ENCODE measurements around the gene GRAMD1B.

- TF ChIP-seq CTCF (IDR thresholded peaks at IDR 0.05), result no peak
- no peak for TF ChIP-seq POLR2A (IDR thresholded peaks at IDR 0.05)
Observed at GRCh38 chr11:123480882-123481281, 50.8 kb downstream of the GRAMD1B start.
